Endometrial microvascular endothelial cells (primary cell): ENCODE results near the gene RASSF5. TPM values are rescaled to one million over a fixed set of nuclear protein-coding genes. Genes with fewer than 3 reads are reported as not detected.

Experiments
- in situ Hi-C: cut with HindIII; loops from 2 replicates; pipeline ENCODE4 v1.10.0; 2017; ENCODE audit warnings: low sequenced_read_pairs, low pct_unique_long_range_greater_than_20kb; ENCODE audit errors: inconsistent ontology term
- total RNA-seq: library from RNA; depleted of rRNA; stranded (reverse); fragments of >200 nt; gene quantifications from one replicate; pipeline ENCODE4 v1.2.3, GENCODE V29; 2015; ENCODE audit errors: inconsistent ontology term

RASSF5 gene
- total RNA-seq, 1 donor from 2014 or later = 0.74 TPM

DNA sequence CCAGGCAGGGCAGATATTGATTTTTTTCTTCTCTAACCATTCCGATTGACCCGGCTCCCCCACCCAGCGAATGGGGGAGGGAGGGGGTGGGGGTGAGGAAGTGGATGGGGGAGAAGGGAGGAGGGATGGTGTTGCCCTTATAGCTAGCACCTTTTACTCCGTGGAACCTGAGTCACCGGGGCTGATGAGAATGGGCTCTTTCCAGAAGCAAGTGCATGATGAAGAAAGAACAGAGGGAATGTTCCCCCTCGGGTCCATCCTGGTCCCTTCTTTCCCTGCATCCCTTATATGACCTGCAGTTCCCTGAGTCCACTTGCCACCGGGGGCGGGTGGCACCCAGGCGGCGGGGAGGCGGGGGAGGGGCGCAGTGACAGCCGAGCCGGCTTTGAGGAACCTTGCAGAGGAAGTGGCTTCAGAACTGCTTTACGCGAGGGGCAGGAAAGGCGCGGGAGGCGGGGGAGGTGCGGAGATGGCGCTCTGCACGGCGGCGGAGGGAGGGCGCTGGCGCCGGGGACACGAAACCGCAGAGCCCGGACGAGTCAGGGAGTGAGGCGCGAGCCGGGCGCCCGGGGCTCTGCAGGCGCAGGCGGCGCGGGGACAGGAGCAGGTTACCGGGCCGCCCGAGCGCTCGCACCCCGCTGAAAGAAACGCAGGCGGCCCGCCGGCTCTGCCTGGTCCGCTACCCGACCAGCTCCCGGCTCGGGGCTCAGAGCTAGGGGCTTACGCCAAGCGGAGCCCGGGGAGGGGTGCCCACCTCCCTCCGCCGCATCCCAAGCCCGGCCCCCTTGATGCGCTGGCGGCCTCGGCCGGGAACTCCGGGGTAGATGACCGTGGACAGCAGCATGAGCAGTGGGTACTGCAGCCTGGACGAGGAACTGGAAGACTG is 49.7 kb downstream of the RASSF5 start:
- in situ Hi-C loops = no loop called here

DNA sequence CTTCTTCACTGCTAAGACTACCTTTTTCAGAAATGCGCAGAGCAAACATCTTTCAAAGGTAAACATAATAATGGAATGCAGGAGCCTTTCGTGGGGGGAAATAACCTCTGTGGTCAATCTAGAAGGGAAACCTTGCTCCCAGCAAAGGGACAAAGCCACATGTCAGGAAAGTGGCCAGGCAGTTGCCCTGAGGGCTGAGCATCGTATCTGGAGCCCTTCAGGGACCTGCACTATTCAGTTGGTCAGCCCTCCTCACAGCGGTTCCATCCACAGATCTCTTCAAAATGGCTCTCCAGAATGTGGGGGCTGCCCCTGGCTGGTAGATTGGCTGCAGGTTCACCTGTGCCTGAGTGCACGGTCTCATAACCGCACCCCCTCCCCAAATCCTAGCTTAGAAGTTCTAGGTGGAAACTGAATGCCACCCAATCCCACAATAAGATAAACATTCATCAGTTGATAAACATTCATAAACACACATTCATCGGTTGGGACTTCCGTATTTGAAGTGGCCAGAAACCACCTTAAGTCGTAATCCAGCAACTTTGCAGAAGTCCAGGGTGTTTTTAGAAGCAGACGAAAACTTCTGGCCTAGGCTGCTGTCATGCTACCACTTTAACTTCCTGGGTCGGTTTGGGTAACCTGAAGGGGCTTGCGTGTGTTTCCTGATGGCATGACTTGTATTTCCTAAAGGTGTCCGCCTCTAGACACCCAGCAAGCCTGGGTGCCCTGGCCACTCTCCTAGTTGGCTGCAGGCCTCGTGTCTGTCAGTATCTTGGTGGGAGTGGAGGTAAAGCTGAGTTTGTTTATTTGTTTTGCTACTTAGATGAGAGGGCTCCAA is 50.5 kb downstream of the RASSF5 start:
- in situ Hi-C loops = no loop called here

DNA sequence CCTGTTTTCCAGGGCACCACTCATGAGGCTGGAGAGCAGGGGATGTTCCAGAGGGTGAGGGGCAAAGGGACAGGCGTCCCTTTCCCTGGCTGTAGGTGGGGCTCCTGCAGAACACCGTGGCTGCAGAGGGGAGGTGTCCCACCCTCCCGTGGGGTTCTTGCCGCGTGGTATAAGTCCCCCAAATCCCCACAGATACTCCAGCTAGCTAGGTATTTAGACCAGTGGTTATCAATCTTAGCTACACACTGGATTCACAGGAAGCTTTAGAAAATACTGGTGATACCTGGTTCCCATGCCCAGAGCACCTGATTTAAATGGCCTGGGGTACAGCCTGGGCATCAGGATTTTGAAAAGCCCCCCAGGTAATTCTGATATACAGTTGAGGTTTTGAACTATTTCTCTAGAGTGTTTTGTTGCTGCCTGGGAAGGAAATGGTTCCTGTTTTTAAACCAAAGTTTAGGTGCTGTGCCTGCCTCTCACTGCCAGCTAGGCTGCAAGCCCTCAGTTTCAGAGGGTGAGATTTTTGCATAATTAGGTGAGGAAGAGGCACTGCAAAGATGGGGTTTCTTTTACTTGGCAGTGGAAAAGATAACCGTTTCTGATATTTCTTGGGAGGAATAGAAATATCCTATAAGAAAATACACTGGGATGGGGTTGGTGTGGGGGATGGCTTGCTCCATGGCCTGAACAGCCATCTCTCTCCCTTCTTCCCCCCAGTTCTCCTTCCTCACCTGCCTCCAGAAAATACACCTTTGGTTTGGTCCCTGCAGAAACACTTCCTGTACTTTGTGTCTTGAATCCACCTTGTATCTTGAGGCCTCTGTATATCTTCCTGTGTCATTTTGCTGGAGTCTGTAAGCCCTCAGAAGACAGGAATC is 51.7 kb downstream of the RASSF5 start:
- in situ Hi-C loops = no loop called here

DNA sequence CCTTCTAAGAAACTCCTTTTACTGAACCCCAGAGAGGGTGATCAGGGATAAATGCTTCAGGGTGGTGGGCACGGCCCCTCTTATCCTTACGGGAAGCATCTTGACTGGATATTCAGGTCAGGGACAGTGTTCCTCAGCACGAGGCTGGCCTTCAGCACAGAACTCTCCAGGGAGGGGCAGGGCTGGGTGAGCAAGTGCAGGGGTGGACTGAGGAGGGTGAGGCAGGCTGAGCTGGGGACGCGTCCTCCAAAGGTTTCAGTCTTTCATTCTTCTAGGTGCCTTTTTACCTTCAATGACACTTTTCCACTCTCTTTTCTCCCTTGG is 52.3 kb downstream of the RASSF5 start:
- in situ Hi-C loops = no loop called here

DNA sequence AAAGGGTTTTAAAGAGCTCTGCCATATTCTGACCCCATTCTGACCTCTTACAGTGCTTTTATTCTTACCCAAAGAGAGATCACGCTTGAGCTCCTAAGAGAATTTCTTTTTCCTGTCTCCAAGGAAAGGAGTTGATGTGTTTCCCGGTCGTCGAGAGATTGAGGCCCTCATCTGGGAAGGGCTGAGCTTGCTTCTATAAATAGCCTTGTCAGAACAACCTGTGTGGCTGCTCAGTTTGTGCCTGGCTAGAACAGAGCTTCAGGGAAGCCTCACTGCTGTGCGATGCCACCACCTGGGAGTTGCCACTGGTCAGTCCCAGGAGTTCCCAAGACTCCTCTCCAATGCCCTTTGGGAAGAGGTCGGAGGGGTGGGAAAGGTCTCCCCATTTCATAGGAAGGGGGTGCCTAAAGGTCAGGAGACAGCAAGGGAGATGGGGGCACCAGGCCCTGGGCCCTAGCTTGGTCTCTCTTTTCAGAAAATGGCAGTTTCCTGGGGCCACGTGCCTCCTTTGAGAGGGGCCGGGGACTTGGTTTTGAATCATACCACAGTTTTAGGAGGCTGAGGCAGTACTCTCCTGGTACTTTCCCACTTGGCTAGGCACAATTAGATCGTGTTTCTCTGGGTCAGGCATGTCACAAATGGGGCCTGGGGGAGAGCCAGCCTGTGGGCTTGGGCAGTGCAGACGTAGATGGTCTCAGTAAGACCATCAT is 52.8 kb downstream of the RASSF5 start:
- in situ Hi-C loops = no loop called here

DNA sequence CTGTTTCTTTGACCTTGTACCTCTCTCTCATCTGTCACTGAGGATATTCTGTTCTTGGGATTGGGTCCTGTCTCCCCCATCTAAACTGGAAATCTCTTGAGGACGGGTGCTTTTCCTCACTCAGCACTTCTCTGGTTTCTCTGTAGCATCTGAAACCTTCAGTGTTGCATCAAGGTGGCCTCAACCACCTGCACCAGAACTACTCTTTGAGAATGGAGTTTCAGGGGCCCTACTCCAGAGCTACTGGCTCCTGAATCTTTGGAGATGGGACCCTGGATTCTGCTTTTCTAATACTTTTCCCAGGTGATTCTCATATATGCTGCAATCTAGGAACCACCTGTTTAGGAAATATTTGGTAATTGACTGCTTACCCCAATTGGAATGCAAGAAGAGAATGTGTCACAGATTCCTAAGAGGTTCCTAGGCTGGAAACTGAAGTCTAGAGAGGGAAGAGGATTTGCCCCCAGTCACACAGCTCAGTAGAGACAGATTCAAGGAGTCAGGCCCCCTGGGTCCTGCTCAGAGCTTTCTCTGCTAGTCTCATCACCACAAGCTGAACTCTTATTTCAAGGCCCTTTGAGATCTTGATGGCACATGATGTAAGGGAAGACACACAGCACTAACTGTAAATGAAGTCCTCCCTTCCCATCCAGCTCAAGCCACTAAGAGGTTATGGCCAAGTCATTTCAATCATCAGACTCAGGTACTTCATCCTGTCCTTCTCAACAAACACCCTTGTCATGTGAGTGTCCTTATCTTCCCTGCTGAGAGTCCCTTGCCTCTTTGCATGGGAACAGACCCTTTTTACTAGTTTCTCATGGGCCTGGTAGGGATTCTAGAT is 56.3 kb downstream of the RASSF5 start:
- in situ Hi-C loops = no loop called here

DNA sequence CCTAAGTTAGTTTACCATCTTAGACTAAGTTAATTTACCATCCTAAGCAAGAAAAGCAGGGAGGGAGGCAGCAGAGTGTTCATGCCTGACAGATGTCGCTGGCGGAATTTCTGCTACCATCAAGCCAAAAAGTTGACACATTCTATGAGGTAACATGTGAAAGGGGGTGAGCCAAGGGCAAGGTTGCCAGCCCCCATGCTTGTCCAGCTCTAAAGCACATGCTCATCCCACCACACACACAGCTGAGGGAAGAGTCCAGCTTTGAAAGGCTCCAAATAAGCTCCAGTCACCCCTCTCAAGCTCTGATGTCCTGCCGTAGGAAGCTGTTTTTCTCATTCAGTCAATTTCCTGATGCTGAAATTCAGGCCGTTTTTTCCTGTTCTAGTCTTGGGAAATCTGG is 58.7 kb downstream of the RASSF5 start:
- in situ Hi-C loops = no loop called here

DNA sequence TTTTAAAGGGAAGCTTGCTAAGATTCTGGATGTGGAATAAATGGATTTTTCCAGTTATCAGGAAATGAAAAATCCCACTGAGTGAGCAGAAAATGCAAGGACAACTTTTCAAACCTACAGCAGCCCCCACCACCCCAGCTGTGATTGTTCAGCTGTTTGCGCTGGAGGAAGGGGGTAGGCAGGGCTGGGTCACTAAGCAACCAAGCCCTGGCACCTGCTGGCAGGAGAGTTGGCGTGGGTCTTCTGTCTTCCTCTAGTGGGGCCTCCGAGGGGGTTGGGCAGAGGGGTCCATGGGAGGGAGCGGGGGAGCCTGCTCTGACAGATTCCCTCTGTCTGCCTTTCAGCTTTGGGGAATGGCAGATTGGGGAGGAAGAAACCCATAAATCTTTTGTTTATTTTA is 59.7 kb downstream of the RASSF5 start:
- in situ Hi-C loops = no loop called here

DNA sequence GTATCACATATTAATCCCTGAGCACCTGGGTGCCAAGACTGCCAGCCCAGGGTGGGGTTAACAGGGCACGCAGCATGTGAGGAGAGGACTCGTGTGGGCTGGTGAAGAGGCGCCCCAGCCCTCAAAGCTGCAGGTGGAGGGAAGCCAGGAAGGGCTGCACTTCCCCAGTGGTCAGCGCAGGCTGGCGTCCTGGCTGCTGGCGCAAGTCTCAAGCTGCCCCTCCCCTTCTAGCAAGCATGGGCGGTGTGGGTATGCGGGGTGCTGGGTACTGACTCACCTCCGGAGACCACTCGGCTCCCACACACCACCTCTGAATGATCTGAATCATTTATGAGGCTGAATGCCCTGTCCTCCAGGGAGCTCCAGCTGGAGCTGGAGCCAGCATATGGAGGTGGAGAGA is 60.9 kb downstream of the RASSF5 start:
- in situ Hi-C loops = no loop called here

DNA sequence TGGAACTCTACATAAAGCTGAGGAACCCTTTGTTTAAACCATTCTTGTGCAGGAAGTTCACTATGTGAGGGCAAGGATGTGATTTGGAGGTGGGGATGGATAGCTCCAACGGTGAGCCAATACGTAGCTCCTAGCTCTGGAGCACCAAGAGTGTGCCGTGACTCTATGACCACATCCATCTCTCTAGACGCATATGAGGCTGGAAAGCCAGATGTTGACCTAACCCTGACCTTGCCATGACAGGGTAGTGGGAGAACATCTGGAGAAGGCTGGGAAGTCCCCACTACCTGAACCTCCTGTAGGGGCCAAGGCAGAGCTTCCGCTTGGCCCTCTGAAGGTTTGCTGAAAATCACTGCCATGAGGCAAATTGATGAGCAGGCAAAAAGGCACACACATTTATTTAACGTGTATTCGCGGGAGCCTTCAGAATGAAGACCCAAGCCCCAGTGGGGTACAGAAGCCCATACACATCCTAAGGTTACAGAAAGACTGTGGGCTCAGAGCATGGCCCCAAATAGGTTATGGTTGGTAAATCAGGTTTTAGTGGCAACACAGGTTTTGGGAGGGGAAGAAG is 61.5 kb downstream of the RASSF5 start:
- in situ Hi-C loops = no loop called here

DNA sequence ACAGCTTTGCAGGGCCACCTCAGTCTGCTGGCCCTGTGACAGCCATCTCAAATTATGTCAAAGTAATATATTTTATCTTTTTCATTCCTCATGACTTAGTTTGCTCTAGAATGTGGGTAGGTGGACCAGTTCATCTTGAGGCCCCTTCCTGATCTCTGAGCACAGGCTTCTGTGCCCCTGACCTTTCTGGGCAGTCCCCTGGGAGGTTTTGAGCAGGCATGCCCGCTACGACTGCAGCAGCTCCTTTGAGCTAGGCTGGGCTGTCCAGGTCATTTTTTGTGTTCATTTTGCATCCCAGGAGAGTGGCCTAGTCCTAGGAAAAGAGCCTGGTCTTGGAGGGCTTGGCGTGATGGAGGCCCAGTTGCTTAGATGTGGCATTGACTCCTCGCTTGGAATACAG is 62.2 kb downstream of the RASSF5 start:
- in situ Hi-C loops = no loop called here

DNA sequence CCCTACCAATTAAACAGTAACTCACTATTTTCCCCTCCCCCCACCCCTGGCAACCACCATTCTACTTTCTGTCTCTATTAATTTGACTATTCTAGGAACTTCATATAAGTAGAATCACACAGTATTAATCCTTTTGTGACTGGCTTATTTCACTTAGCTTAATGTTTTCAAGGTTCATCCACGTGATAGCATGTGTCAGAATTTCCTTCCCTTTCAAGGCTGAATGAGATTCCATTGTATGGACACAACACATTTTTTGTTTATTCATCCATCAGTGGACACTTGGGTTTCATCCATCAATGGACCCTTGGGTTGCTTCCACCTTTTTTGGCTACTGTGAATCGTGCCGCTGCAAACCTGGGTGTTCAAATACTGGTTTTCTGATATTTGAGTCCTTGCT is 63.2 kb downstream of the RASSF5 start:
- in situ Hi-C loops = no loop called here

DNA sequence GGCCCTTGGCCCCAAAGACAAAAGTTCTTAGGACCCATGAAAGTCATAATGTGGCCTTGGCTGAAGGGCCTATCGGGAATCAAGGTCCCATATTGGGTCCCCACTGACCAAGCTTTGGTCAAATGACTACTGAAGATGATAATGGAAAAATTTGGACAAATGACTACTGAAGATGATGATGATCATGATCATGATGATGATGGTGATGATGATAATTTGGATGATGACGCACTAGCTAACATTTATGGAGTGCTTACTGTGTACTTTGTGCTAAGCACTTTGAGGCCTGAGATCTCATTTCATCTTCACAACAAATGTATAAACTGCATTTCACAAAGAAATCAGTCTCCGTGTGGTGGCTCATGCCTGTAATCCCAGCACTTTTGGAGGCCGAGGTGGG is 65.5 kb downstream of the RASSF5 start:
- in situ Hi-C loops = no loop called here

DNA sequence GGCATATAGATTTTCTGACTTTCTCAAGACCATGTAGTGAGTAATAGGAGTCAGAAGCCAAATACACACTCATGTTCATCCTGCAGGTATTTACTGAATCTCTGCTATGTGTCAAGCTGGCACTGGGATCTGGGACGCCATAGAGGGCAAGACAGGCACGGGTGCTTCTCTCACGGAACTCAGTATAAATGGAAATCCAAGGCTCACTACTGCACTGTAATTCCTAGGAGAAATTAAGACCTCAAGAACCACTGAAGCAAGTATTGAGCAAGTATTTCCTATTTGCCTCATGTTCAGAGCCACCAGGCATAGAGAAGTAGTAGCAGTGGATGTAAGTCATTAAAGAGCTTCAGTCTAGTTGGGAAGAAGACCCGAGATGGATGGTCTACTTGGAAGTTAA is 66.0 kb downstream of the RASSF5 start:
- in situ Hi-C loops = no loop called here

DNA sequence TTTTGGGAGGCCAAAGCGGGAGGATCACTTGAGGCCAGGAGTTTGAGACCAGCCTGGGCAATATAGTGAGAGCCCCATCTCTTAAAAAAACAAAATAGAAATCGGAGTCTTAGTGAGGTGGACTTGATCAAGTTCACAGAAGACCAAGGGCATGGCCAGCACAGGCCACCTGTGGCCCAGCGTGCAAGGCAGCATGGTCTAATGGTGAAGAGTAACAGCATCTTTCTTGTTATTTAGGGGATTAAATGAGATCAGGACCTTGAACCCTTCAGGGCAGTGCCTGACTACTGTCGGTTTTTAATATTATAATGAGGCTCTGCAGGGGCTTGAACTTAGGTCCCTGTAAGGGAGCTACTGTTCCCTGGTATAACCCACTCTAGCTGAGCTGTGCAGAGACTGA is 66.4 kb downstream of the RASSF5 start:
- in situ Hi-C loops = no loop called here

DNA sequence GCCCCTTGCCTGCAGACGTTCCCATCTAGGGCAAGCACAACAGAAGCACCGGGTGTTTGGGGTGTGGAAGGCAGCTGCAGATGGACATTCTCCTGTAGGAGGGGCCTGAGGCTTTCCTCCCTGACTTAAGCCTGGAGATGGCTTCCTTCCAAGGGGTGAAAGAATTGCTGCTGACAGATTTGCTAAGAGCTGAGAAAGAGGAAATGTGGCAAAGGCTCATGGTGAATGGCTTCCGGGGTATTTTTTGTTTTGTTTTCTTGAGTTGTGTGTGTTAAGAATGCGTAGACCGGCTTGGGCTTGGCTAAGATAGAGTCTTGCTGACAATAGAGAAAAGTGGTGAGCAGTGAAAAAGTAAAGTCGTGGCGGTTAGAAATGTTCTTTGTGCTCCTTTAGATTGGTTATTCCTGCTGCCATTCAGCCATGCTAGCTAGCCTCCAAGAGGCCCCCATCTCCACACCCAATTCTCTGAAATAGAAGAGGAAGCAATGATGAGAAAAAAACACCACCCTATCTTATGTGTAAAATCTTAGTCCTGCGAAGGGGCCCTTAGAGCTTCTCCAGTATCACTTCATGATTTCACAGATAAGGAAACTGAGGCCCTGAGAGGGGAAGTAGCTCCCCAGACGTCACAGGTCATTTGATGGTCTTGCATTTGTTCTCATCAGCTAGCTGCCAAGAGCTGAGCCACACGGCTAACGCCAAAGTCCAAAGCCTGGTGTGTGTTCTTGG is 68.0 kb downstream of the RASSF5 start:
- in situ Hi-C loops = no loop called here
